GM18909 (cell line): ENCODE measurements around the gene NUP214.

ENCODE experiments used
- ATAC-seq: cut with Tn5 transposase; IDR thresholded peaks from one replicate; pipeline ENCODE4 v1.9.1; 2021; ENCODE audit warnings: mild to moderate bottlenecking; ENCODE audit not compliant: unreplicated experiment, poor library complexity

NUP214 gene

GRCh38 chr9:131125288-131126058 lies at the start of gene NUP214:
Gene NUP214, plus strand, starts transcription at chr9:131125586. Its CDS starts 119 bp downstream, at chr9:131125705.
- ATAC-seq, result peak; percentile 98

GRCh38 chr9:131076347-131077195 lies 48.8 kb upstream of the NUP214 start:
- ATAC-seq, result no peak

- no peak for ATAC-seq
Observed at GRCh38 chr9:131078427-131079366, 46.7 kb upstream of the NUP214 start.

- no peak for ATAC-seq
Observed at GRCh38 chr9:131080589-131080988, 44.8 kb upstream of the NUP214 start.

- ATAC-seq, result no peak
Observed at GRCh38 chr9:131081868-131082267, 43.5 kb upstream of the NUP214 start.

- ATAC-seq, result no peak
Observed at GRCh38 chr9:131082774-131083512, 42.4 kb upstream of the NUP214 start.

GRCh38 chr9:131084661-131085369 lies 40.6 kb upstream of the NUP214 start:
- ATAC-seq, result no peak

- ATAC-seq, result no peak
Observed at GRCh38 chr9:131085370-131086122, 39.8 kb upstream of the NUP214 start.

- ATAC-seq, result no peak
Observed at GRCh38 chr9:131087354-131087893, 38.0 kb upstream of the NUP214 start.

- ATAC-seq, result no peak
Observed at GRCh38 chr9:131090025-131090787, 35.2 kb upstream of the NUP214 start.

- ATAC-seq, result no peak
Observed at GRCh38 chr9:131091352-131091992, 33.9 kb upstream of the NUP214 start.

- no peak for ATAC-seq
Observed at GRCh38 chr9:131092030-131092429, 33.4 kb upstream of the NUP214 start.

- no peak for ATAC-seq
Observed at GRCh38 chr9:131092548-131093440, 32.6 kb upstream of the NUP214 start.

- ATAC-seq, result no peak
Observed at GRCh38 chr9:131094015-131094414, 31.4 kb upstream of the NUP214 start.

- ATAC-seq, result no peak
Observed at GRCh38 chr9:131094622-131095021, 30.8 kb upstream of the NUP214 start.
